Gastroesophageal sphincter (tissue), 4 donors: ENCODE measurements around the gene PPM1H. TPM values are rescaled to one million over a fixed set of nuclear protein-coding genes. Genes with fewer than 3 reads are reported as not detected.
A peak's percentile ranks its signal among the peaks of the same experiment; 100 is the strongest.

Source experiments
- ATAC-seq: fragments of 150-250 bp; one replicate; pipeline ENCODE4 v1.9.1; 2016; ENCODE audit warnings: mild to moderate bottlenecking, moderate library complexity
- H3K27ac ChIP-seq, 4 donors: fragments of 200-600 bp; sonication (generic) in 3 of 4; 1 replicate in 3 of 4; 2 replicates in 1 of 4; pipeline ENCODE4 v1.5.1; 2016 to 2019
- H3K27me3 ChIP-seq: fragments of 200-600 bp; sonication (generic); one replicate; pipeline ENCODE4 v1.5.1; 2019
- H3K36me3 ChIP-seq, 2 donors: fragments of 200-600 bp; sonication (generic); one replicate each; pipeline ENCODE4 v1.5.1; 2019; ENCODE audit warnings: control low read depth in 1 of 2
- H3K4me1 ChIP-seq, 3 donors: fragments of 200-600 bp; sonication (generic); 1 replicate in 2 of 3; 2 replicates in 1 of 3; pipeline ENCODE4 v1.5.1; 2016 to 2019; ENCODE audit warnings: control low read depth in 2 of 3
- H3K4me3 ChIP-seq, 2 donors: fragments of 200-600 bp; sonication (generic); one replicate each; pipeline ENCODE4 v1.5.1; 2019; ENCODE audit warnings: mild to moderate bottlenecking in 1 of 2, moderate library complexity in 1 of 2
- H3K9me3 ChIP-seq, 3 donors: fragments of 200-600 bp; sonication (generic); one replicate each; pipeline ENCODE4 v1.5.1; 2017 to 2019; ENCODE audit warnings: control low read depth in 2 of 3
- CTCF ChIP-seq, 4 experiments: fragments of 200-600 bp in 2 of 4; fragments of 450-650 bp in 2 of 4; sonication (generic) in 1 of 4; IDR thresholded peaks; one replicate each; pipeline ENCODE4 v1.5.1; 2017 to 2019; ENCODE audit warnings: antibody characterized with exemption in 4 of 4, mild to moderate bottlenecking in 2 of 4, moderate library complexity in 2 of 4
- EP300 ChIP-seq: sonication (generic); formaldehyde crosslinking; IDR thresholded peaks from one replicate; pipeline ENCODE4 v1.6.1; 2017; ENCODE audit warnings: antibody characterized with exemption, mild to moderate bottlenecking
- POLR2A ChIP-seq, 2 donors: fragments of 450-650 bp; IDR thresholded peaks; one replicate each; pipeline ENCODE4 v1.6.1; 2017; ENCODE audit warnings: antibody characterized with exemption in 2 of 2, mild to moderate bottlenecking in 2 of 2, moderate library complexity in 1 of 2
- POLR2AphosphoS5 ChIP-seq: sonication (generic); formaldehyde crosslinking; IDR thresholded peaks from one replicate; pipeline ENCODE4 v1.6.1; 2017; ENCODE audit warnings: antibody characterized with exemption
- WGBS, 2 donors: methylation state at CpG; one replicate each; pipeline ENCODE4 v1.1.5; 2018; ENCODE audit warnings: low coverage in 1 of 2; 5-methylcytosine and 5-hydroxymethylcytosine counted together
- total RNA-seq, 4 donors: library from RNA; depleted of rRNA; stranded (reverse); fragments of >200 nt; gene quantifications; one replicate each; pipeline ENCODE4 v1.1.0, GENCODE V29; 2016

PPM1H gene
- total RNA-seq, 4 donors from 2014 or later = 1.3 to 1.9 (median 1.6) TPM

GRCh38 chr12:62694116-62694515, 240.8 kb downstream of the PPM1H start:
- WGBS, 2 donors = 65 to 68% methylated on average over 3 of the region's 3 CpGs
- TF ChIP-seq EP300 (no peak), CTCF (IDR thresholded peaks at IDR 0.05) (no peak), POLR2A (IDR thresholded peaks at IDR 0.05) (no peak), POLR2AphosphoS5 (no peak)
- Histone ChIP-seq H3K36me3 (no peaks in the 10 kb centered on the region), H3K4me3 (no peak overlapping the region), H3K9me3 (no peaks in the 10 kb centered on the region), H3K4me1 (peaks cover 0 to 20% (median 0%) of the 10 kb centered on the region in 3 donors), H3K27ac (peak overlapping the region in 1 of 4 donors; percentile 59), H3K27me3 (no peaks in the 10 kb centered on the region)
- no peak for ATAC-seq

- Histone ChIP-seq H3K36me3 (no peaks in the 10 kb centered on the region), H3K27ac (peak overlapping the region in 2 of 4 donors; percentile 18 to 59), H3K4me1 (peaks cover 0 to 25% (median 0%) of the 10 kb centered on the region in 3 donors), H3K27me3 (no peaks in the 10 kb centered on the region), H3K9me3 (no peaks in the 10 kb centered on the region), H3K4me3 (no peak overlapping the region)
- ATAC-seq = peak; percentile 38
- WGBS, 2 donors = 24 to 63% methylated on average over 3 to 4 of the region's 15 CpGs
- no peak for TF ChIP-seq POLR2A (IDR thresholded peaks at IDR 0.05)
- TF ChIP-seq CTCF (IDR thresholded peaks at IDR 0.05) = no peak
- TF ChIP-seq EP300 = no peak
- no peak for TF ChIP-seq POLR2AphosphoS5
Observed at GRCh38 chr12:62693376-62694050, 241.4 kb downstream of the PPM1H start.

GRCh38 chr12:62692884-62693283, 242.1 kb downstream of the PPM1H start:
- TF ChIP-seq CTCF (IDR thresholded peaks at IDR 0.05) (no peak), POLR2AphosphoS5 (no peak), POLR2A (IDR thresholded peaks at IDR 0.05) (no peak), EP300 (no peak)
- H3K27me3 ChIP-seq = no peaks in the 10 kb centered on the region
- WGBS, 2 donors = 32 to 73% methylated on average over 7 of the region's 7 CpGs
- H3K9me3 ChIP-seq = no peaks in the 10 kb centered on the region
- H3K36me3 ChIP-seq = no peaks in the 10 kb centered on the region
- H3K4me3 ChIP-seq = no peak overlapping the region
- H3K4me1 ChIP-seq = peaks cover 0 to 25% (median 0%) of the 10 kb centered on the region in 3 donors
- ATAC-seq = no peak
- peak overlapping the region in 2 of 4 donors; percentile 18 to 59 for H3K27ac ChIP-seq

GRCh38 chr12:62691309-62691708, 243.6 kb downstream of the PPM1H start:
- no peak for TF ChIP-seq EP300
- TF ChIP-seq POLR2AphosphoS5 = no peak
- TF ChIP-seq CTCF (IDR thresholded peaks at IDR 0.05) = no peak
- TF ChIP-seq POLR2A (IDR thresholded peaks at IDR 0.05) = no peak
- no peak overlapping the region for H3K27ac ChIP-seq
- no peaks in the 10 kb centered on the region for H3K27me3 ChIP-seq
- no peaks in the 10 kb centered on the region for H3K36me3 ChIP-seq
- H3K9me3 ChIP-seq = no peaks in the 10 kb centered on the region
- no peak for ATAC-seq
- H3K4me1 ChIP-seq = peaks cover 0 to 25% (median 0%) of the 10 kb centered on the region in 3 donors
- no peak overlapping the region for H3K4me3 ChIP-seq
- 100% methylated on average over 3 of the region's 3 CpGs; no CpG with 5 or more reads in 1 of the 2 donors for WGBS, 2 donors
